SH-SY5Y (cell line): ENCODE data around the gene XKR7.

Experiments used
- GATA2 ChIP-seq: IDR thresholded peaks from 2 replicates; pipeline ENCODE4 v1.6.1; 2011; ENCODE audit warnings: mild to moderate bottlenecking, low read depth, low read length
- GATA3 ChIP-seq: IDR thresholded peaks from 2 replicates; pipeline ENCODE4 v1.6.1; 2011; ENCODE audit warnings: low read depth, mild to moderate bottlenecking, low read length, moderate library complexity

The XKR7 gene

DNA sequence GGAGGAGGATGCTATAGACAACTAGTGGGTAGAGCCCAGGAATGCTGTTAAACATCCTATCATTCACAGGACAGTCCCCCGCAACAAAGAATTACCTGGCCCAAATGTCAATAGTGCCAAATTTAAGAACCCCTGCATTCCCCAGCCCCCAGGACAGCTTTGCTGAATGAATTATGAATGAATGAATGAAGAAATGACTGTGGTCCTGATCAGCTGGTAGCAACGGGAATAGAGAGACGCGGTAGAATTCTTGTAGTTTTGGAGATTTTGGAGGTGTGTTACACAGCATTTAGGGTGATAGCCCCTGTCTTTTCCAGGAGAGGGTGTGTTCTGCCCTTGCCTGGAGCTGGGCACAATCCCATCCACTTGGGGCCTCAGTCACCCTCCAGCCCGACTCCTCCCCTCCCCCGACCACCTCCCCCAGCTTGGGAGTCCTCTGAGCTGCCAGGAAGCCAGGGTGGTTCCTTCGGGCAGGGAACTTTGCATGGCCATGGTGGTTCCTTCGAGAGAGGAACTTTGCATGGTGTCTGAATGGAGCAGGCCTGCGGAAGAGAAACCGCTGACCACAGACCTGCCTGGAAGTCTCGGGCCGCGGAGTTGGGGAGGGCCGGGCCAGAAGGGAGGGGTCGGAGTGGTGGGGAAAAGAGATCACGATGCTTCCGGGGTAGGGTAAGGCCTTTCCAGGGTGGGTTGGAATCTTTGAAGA is 83.1 kb downstream of the XKR7 start:
- TF ChIP-seq GATA2 = no peak
- TF ChIP-seq GATA3 = no peak

DNA sequence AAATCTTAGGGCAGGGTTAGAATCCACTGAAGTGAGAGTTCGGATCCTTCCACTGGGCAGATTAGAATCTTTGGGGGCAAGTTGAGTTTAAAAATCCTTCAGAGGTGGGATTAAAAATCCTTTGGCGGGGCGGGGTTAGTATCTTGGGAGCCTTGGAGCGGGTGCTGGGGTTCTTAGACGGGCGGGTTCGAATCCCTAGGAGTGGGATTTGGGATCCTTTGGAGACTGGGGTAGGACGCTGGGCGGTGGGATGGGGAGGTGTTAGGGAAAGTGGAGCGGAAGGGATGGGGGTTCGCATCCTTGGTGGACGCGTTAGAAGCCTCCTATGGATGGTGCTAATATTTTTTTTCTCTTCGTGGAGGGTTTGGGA is 83.8 kb downstream of the XKR7 start:
- no peak for TF ChIP-seq GATA2
- no peak for TF ChIP-seq GATA3

DNA sequence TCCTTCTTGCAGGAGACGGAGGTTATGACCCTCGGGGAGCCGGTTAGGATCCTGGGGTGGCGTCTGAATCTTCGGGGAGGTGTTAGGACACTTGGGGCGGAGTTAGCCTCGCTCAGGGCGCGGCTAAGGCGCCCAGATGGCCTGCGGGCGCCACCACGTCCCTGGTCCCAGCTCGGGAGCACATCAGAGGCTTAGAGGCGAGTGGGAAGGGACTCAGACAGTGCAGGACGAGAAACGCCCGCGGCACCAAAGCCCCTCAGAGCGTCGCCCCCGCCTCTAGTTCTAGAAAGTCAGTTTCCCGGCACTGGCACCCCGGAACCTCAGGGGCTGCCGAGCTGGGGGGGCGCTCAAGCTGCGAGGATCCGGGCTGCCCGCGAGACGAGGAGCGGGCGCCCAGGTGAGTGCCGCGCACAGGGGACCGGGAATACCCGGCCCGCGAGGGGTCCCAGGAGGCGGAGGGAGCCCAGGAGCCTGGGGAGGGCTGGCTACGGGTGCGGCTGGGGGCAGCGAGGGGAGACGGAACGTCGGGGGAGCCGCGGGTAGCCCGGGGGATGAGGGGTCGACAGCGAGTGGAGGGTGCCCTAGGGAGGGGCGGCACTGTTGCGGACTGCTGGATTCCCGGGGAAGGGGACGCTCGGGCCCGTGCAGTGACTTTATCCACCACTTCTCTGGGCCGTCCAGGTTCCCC is 84.3 kb downstream of the XKR7 start, which contains the start of gene HCK:
Gene HCK (plus strand): TSS at position 153 of the 688 bp plus-strand sequence.
- TF ChIP-seq GATA3 (no peak), GATA2 (no peak)

DNA sequence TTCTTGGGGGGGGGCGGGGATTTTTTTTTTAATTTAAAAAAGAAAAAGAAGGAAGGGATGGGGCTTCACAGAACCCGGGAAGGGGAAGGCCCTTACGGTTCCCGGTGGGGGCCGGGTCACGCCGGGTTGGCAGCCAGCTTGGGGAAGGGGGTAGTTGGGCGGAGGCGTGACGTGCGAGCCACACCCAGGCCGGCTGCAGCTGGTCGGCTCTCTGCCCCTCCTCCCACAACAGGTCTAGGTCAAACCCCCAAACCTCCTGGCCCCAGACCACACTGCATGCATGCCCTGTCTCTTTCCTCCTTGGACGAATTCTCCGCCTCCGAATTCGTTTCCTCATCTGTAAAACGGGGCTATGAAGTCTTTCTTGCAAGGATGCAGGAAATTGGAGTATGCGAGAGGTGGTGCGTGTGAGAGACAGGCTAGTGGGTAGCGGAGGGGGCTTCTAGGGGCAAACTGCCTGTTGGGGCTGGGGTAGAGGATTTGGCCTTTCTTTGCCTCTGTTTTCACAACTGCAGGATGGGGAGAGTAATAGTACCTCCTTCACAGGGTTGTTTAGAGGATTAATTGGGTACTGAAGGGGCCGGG is 84.9 kb downstream of the XKR7 start:
- no peak for TF ChIP-seq GATA3
- TF ChIP-seq GATA2 = no peak
